Naive thymus-derived CD8-positive, alpha-beta T cell (primary cell): ENCODE data around the gene PEX11A. TPM values are rescaled to one million over a fixed set of nuclear protein-coding genes. Genes with fewer than 3 reads are reported as not detected.

Source experiments
- ATAC-seq, 2 donors: fragments of 150-1000 bp; cut with Tn5 transposase in 1 of 2; sonication (Bioruptor Pico), chemical (Tn5 transposase) in 1 of 2; 1 replicate in 1 of 2; 2 replicates in 1 of 2; pipeline ENCODE4 v1.10.0; 2021; ENCODE audit warnings: mild to moderate bottlenecking in 2 of 2, moderate library complexity in 2 of 2
- POLR2A ChIA-PET: fragments of 350-600 bp; sonication (Branson Sonifier 250); formaldehyde crosslinking; loops from one replicate; lab custom pipeline; 2021; ENCODE audit warnings: antibody characterized with exemption; lab: Charles Lee
- DNase-seq, 10 donors: peaks; one replicate each; pipeline versions ENCODE4 v3.0.0 to v3.0.0-alpha.2; 2020 to 2022
- H3K27ac Mint-ChIP-seq, 10 donors: one replicate each; pipeline ENCODE4 v1.8.0; 2020 to 2022; ENCODE audit warnings: mild to moderate bottlenecking in 10 of 10, mixed read lengths in 10 of 10, moderate library complexity in 4 of 10, inconsistent platforms in 1 of 10
- H3K27me3 Mint-ChIP-seq, 5 donors: one replicate each; pipeline ENCODE4 v1.8.0; 2021 to 2022; ENCODE audit warnings: mixed read lengths in 5 of 5
- H3K36me3 Mint-ChIP-seq, 3 donors: one replicate each; pipeline ENCODE4 v1.8.0; 2020 to 2022; ENCODE audit warnings: mixed read lengths in 3 of 3, mild to moderate bottlenecking in 2 of 3, inconsistent platforms in 1 of 3
- H3K4me1 Mint-ChIP-seq, 4 donors: one replicate each; pipeline ENCODE4 v1.8.0; 2021 to 2022; ENCODE audit warnings: mixed read lengths in 4 of 4
- H3K4me3 Mint-ChIP-seq, 10 donors: one replicate each; pipeline ENCODE4 v1.8.0; 2020 to 2022; ENCODE audit warnings: mild to moderate bottlenecking in 10 of 10, mixed read lengths in 10 of 10, moderate library complexity in 6 of 10, inconsistent platforms in 1 of 10
- H3K9me3 Mint-ChIP-seq, 9 donors: one replicate each; pipeline ENCODE4 v1.8.0; 2020 to 2022; ENCODE audit warnings: mixed read lengths in 9 of 9, mild to moderate bottlenecking in 3 of 9, inconsistent platforms in 1 of 9, moderate library complexity in 1 of 9
- polyA plus RNA-seq, 3 donors: library from polyadenylated mRNA; unstranded; fragments of 300-500 nt; fragmentation: Illumina TruSeq; gene quantifications; one replicate each; pipeline ENCODE4 v1.2.3, GENCODE V29; 2021
- total RNA-seq, 8 experiments: library from RNA in 2 of 8; stranded (reverse) in 2 of 8; gene quantifications; one replicate each; pipeline ENCODE4 v1.2.3 and lab custom pipeline; 2021 to 2026

Gene PEX11A
- total and polyA plus RNA-seq, 5 experiments from 2014 or later = 2.3 to 3.8 (median 2.7) TPM

DNA sequence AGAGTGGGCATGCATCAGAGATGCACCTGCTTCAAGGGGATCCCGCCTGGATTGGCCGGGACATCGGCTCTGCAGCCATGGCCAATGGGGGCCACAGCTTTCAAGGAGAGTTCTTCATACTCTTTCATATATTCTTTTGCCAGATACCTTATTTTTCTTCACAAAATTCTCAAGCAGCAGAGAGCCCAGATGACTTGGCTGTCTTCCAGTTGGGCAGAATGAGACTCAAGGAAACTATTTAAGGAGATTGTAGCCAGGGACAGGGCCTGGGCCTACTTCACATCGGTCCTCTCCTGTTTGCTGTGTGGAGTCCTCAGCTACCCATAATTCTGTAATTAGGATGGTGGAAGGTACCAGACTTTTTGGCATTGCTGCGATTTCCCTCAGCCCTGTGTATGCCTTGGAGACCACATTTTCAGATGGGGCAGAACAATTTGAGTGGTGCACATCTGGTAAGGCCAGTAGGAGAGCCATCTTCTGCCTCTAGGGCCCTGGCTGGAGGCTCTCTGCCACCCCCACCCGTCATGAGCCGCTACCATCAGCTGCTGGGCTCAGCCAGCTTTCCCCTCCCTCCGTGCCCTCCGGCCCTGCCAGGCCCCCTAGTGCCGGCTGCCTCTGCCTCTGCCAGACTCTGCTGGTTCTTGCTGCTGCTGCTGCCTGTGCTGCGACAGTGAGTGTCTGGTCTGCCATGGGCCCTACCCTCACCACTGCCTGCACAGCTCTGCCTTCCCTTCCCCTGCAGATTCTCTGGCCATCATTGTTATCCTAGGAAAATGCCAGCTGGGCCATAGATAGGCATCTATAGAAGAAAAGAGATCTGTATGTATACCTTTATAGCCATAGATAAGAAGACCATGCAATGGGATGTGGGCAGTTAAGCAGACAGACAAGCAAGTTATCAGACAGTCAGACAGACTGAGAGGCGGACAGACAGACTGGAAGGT is 18.1 kb downstream of the PEX11A start:
- ATAC-seq = no peak
- POLR2A ChIA-PET = no interaction called here

DNA sequence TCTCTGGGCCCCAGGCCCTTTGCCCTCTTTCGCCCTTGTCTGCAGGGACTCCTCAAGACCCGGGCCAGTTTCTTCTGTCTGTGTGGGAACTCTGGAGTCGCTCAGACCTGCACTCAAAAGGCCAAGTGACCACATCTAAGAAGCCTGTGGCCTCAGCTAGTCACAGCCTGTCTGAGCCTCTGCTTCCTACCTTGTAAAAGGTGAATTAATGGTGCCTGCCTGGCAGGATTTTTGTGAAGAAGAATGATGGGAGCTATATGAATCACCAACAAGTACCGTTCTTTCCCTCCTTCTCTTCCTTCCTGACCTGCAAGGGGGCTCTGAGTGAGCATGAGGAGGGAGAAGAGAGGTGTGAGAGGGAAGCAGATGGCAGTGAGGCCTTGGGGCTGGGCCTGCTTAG is 18.9 kb downstream of the PEX11A start:
- H3K4me3 Mint-ChIP-seq = no peak overlapping the region
- DNase-seq (no peak), ATAC-seq (no peak)
- H3K27ac Mint-ChIP-seq = peak overlapping the region in 1 of 10 donors; percentile 65
- H3K4me1 Mint-ChIP-seq = peaks cover 0 to 5% (median 2%) of the 10 kb centered on the region in 4 donors
- H3K36me3 Mint-ChIP-seq = peaks cover 0 to 3% (median 0%) of the 10 kb centered on the region in 3 donors
- POLR2A ChIA-PET = no interaction called here
- H3K27me3 Mint-ChIP-seq = peaks cover 0 to 18% (median 9%) of the 10 kb centered on the region in 5 donors
- H3K9me3 Mint-ChIP-seq = no peaks in the 10 kb centered on the region

More for the DNA sequence above, 18.1 kb downstream of the PEX11A start:
- H3K4me3 Mint-ChIP-seq = peak overlapping the region in 1 of 10 donors; percentile 33
- no peaks in the 10 kb centered on the region for H3K9me3 Mint-ChIP-seq
- H3K4me1 Mint-ChIP-seq = peaks cover 0 to 5% (median 2%) of the 10 kb centered on the region in 4 donors
- H3K27ac Mint-ChIP-seq = peak overlapping the region in 1 of 10 donors; percentile 51
- no peak for DNase-seq
- peaks cover 0 to 3% (median 0%) of the 10 kb centered on the region in 3 donors for H3K36me3 Mint-ChIP-seq
- peaks cover 0 to 11% (median 7%) of the 10 kb centered on the region in 5 donors for H3K27me3 Mint-ChIP-seq

GRCh38 chr15:89670971-89671560 is 19.5 kb downstream of the PEX11A start:
- Mint-ChIP-seq H3K36me3 (peaks cover 0 to 3% (median 0%) of the 10 kb centered on the region in 3 donors), H3K27ac (no peak overlapping the region), H3K9me3 (no peaks in the 10 kb centered on the region), H3K27me3 (peaks cover 0 to 24% (median 12%) of the 10 kb centered on the region in 5 donors), H3K4me1 (peaks cover 0 to 5% (median 2%) of the 10 kb centered on the region in 4 donors), H3K4me3 (no peak overlapping the region)
- ATAC-seq (no peak), DNase-seq (no peak)
- POLR2A ChIA-PET = no interaction called here

GRCh38 chr15:89669941-89670340 is 20.6 kb downstream of the PEX11A start:
- H3K9me3 Mint-ChIP-seq = no peaks in the 10 kb centered on the region
- H3K27me3 Mint-ChIP-seq = peaks cover 1 to 26% (median 14%) of the 10 kb centered on the region in 5 donors
- H3K27ac Mint-ChIP-seq = no peak overlapping the region
- ATAC-seq = no peak
- H3K4me1 Mint-ChIP-seq = peaks cover 1 to 8% (median 3%) of the 10 kb centered on the region in 4 donors
- H3K36me3 Mint-ChIP-seq = peaks cover 0 to 3% (median 0%) of the 10 kb centered on the region in 3 donors
- POLR2A ChIA-PET = no interaction called here
- no peak for DNase-seq
- no peak overlapping the region for H3K4me3 Mint-ChIP-seq

DNA sequence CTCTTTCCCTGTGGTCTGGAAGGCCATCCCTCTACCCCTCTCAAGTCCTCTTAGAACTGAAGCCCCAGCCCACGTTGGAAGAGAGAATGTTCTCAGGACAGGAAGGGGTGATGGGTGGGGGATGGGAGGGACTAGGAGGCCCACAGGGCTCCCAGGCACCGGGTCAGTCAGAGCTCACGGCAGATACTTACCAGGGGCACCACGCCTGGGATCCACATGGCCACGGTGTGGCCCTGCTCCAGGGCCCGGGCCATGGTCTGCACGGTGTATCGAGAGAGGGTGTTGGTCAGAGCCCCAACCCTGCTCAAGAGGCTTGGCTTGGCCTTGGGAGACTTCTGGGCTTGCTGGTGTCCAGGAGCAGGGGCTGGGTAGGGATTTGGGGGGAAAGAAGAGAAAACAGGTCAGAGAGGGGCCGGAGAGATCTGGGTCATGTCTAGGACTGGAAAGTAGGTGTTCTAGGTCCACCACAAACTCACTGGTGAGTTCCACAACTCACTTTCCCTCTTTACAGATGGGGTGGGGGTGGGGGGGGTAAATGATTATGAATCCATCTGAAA is 21.2 kb downstream of the PEX11A start:
- Mint-ChIP-seq H3K4me3 (no peak overlapping the region), H3K4me1 (peaks cover 4 to 10% (median 7%) of the 10 kb centered on the region in 4 donors), H3K27ac (no peak overlapping the region), H3K9me3 (no peaks in the 10 kb centered on the region), H3K27me3 (peaks cover 6 to 32% (median 19%) of the 10 kb centered on the region in 5 donors), H3K36me3 (peaks cover 0 to 3% (median 0%) of the 10 kb centered on the region in 3 donors)
- ATAC-seq = no peak
- DNase-seq = no peak
- POLR2A ChIA-PET = no interaction called here

DNA sequence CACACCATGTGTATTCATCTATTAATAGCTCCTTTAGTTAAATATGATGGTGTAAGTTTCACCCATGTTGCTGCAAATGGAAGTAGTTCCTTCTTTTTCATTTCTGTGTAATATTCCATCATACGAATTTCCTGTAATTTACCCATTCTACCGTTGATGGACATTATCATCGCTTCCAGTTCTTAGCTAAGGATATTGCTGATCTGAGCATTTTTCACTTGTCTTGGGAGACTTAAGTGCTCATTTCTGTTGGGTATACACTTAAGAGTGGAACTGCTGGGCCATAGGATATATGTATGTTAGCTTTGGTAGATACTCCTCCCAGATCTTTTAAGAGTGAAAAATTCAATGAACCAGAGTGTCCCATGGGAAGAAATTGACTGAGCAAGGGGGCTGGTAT is 22.4 kb downstream of the PEX11A start:
- peaks cover 0 to 3% (median 0%) of the 10 kb centered on the region in 3 donors for H3K36me3 Mint-ChIP-seq
- peaks cover 4 to 10% (median 8%) of the 10 kb centered on the region in 4 donors for H3K4me1 Mint-ChIP-seq
- POLR2A ChIA-PET = no interaction called here
- no peaks in the 10 kb centered on the region for H3K9me3 Mint-ChIP-seq
- H3K27ac Mint-ChIP-seq = no peak overlapping the region
- no peak for DNase-seq
- no peak for ATAC-seq
- H3K4me3 Mint-ChIP-seq = no peak overlapping the region
- H3K27me3 Mint-ChIP-seq = peaks cover 8 to 38% (median 19%) of the 10 kb centered on the region in 5 donors

DNA sequence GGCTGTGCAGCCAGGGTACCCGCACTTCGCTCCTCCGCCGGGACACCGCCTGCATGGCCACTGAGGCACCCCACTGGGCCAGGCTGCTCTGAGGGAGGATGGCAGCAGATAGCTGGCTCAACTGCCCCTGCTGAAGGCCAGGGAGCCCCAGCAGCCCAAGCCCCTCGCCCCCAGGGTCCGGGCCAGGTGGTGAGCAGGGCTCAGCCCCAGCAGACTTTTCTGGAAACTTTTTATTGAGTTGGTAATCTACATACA is 22.9 kb downstream of the PEX11A start:
- Mint-ChIP-seq H3K36me3 (no peaks in the 10 kb centered on the region), H3K4me1 (peaks cover 4 to 10% (median 8%) of the 10 kb centered on the region in 4 donors), H3K27ac (no peak overlapping the region), H3K27me3 (peaks cover 8 to 41% (median 22%) of the 10 kb centered on the region in 5 donors), H3K4me3 (no peak overlapping the region), H3K9me3 (no peaks in the 10 kb centered on the region)
- POLR2A ChIA-PET = no interaction called here
- ATAC-seq (no peak), DNase-seq (no peak)

- POLR2A ChIA-PET = no interaction called here
- no peak overlapping the region for H3K4me3 Mint-ChIP-seq
- H3K27ac Mint-ChIP-seq = no peak overlapping the region
Measured at GRCh38 chr15:89666858-89667705, 23.5 kb downstream of the PEX11A start.

GRCh38 chr15:89666184-89666857 is 24.2 kb downstream of the PEX11A start:
- Mint-ChIP-seq H3K27ac (no peak overlapping the region), H3K36me3 (no peaks in the 10 kb centered on the region), H3K27me3 (peaks cover 13 to 48% (median 25%) of the 10 kb centered on the region in 5 donors), H3K4me3 (no peak overlapping the region), H3K4me1 (peaks cover 0 to 9% (median 6%) of the 10 kb centered on the region in 4 donors), H3K9me3 (no peaks in the 10 kb centered on the region)
- no peak for DNase-seq
- ATAC-seq = no peak
- POLR2A ChIA-PET = no interaction called here

More at GRCh38 chr15:89666858-89667705, 23.5 kb downstream of the PEX11A start:
- DNase-seq = no peak
- peaks cover 4 to 10% (median 8%) of the 10 kb centered on the region in 4 donors for H3K4me1 Mint-ChIP-seq
- H3K36me3 Mint-ChIP-seq = no peaks in the 10 kb centered on the region
- peaks cover 11 to 46% (median 25%) of the 10 kb centered on the region in 5 donors for H3K27me3 Mint-ChIP-seq
- H3K9me3 Mint-ChIP-seq = no peaks in the 10 kb centered on the region
- ATAC-seq = no peak

- H3K4me3 Mint-ChIP-seq = no peak overlapping the region
- DNase-seq (no peak), ATAC-seq (no peak)
- H3K4me1 Mint-ChIP-seq = peaks cover 0 to 9% (median 6%) of the 10 kb centered on the region in 4 donors
- no peak overlapping the region for H3K27ac Mint-ChIP-seq
- H3K9me3 Mint-ChIP-seq = no peaks in the 10 kb centered on the region
- H3K27me3 Mint-ChIP-seq = peaks cover 15 to 54% (median 27%) of the 10 kb centered on the region in 5 donors
- H3K36me3 Mint-ChIP-seq = no peaks in the 10 kb centered on the region
- POLR2A ChIA-PET = no interaction called here
Measured at GRCh38 chr15:89665449-89666181, 24.9 kb downstream of the PEX11A start.
